IPS DF 6.9 (cell line): ENCODE results near the gene RASD1.

Source experiments
- DNase-seq: peaks from one replicate; pipeline ENCODE4 v3.0.0-alpha.2; 2013; ENCODE audit warnings: low read depth, low spot score
- H3K27ac ChIP-seq: one replicate; pipeline ENCODE4 v1.5.1; 2013; ENCODE audit warnings: low read length, control low read depth
- H3K27me3 ChIP-seq: 2 replicates; pipeline ENCODE4 v1.6.1; 2013; ENCODE audit warnings: mild to moderate bottlenecking, low read length; ENCODE audit not compliant: control insufficient read depth, insufficient read depth
- H3K36me3 ChIP-seq: 2 replicates; pipeline ENCODE4 v1.6.1; 2013; ENCODE audit warnings: low read length; ENCODE audit not compliant: control insufficient read depth, insufficient read depth
- H3K4me1 ChIP-seq: 2 replicates; pipeline ENCODE4 v1.6.1; 2013; ENCODE audit warnings: low read length; ENCODE audit not compliant: control insufficient read depth, insufficient read depth
- H3K4me3 ChIP-seq: 2 replicates; pipeline ENCODE4 v1.5.1; 2013; ENCODE audit warnings: mild to moderate bottlenecking, low read length
- H3K9me3 ChIP-seq: 2 replicates; pipeline ENCODE4 v1.6.1; 2013; ENCODE audit warnings: low read length, inconsistent platforms; ENCODE audit not compliant: control insufficient read depth, insufficient read depth
- WGBS: extraction: QIAGEN DNeasy Blood & Tissue Kit; methylation state at CpG from one replicate; pipeline ENCODE4 v1.1.7; 2013; ENCODE audit warnings: mixed read lengths, missing lambda C conversion rate; ENCODE audit not compliant: insufficient read length, insufficient coverage; 5-methylcytosine and 5-hydroxymethylcytosine counted together

The RASD1 gene

GRCh38 chr17:17510456-17511292 is 14.5 kb upstream of the RASD1 start:
- no peaks in the 10 kb centered on the region for H3K9me3 ChIP-seq
- H3K4me1 ChIP-seq, result peaks cover 7% of the 10 kb centered on the region
- WGBS, result no CpG with 5 or more reads among the region's 20 CpGs
- no peak overlapping the region for H3K27ac ChIP-seq
- no peak overlapping the region for H3K4me3 ChIP-seq
- DNase-seq, result no peak
- H3K36me3 ChIP-seq, result no peaks in the 10 kb centered on the region; the same call in 1 of the 2 replicates
- no peaks in the 10 kb centered on the region for H3K27me3 ChIP-seq

- Histone ChIP-seq H3K27ac (no peak overlapping the region), H3K27me3 (no peaks in the 10 kb centered on the region), H3K4me3 (no peak overlapping the region), H3K4me1 (peaks cover 6% of the 10 kb centered on the region), H3K9me3 (no peaks in the 10 kb centered on the region), H3K36me3 (no peaks in the 10 kb centered on the region; the same call in 1 of the 2 replicates)
- no CpG with 5 or more reads among the region's 21 CpGs for WGBS
- DNase-seq, result no peak
Measured at GRCh38 chr17:17509601-17510425, 13.6 kb upstream of the RASD1 start.

- DNase-seq, result no peak
- no peaks in the 10 kb centered on the region; the same call in 1 of the 2 replicates for H3K4me1 ChIP-seq
- no peaks in the 10 kb centered on the region; the same call in 1 of the 2 replicates for H3K36me3 ChIP-seq
- WGBS, result no CpG with 5 or more reads among the region's 33 CpGs
- H3K4me3 ChIP-seq, result no peak overlapping the region
- H3K9me3 ChIP-seq, result no peaks in the 10 kb centered on the region
- H3K27me3 ChIP-seq, result no peaks in the 10 kb centered on the region
- H3K27ac ChIP-seq, result no peak overlapping the region
Measured at GRCh38 chr17:17508646-17509591, 12.7 kb upstream of the RASD1 start.

GRCh38 chr17:17508019-17508535 is 11.9 kb upstream of the RASD1 start:
- H3K4me1 ChIP-seq, result no peaks in the 10 kb centered on the region; the same call in 1 of the 2 replicates
- no peaks in the 10 kb centered on the region; the same call in 1 of the 2 replicates for H3K36me3 ChIP-seq
- H3K9me3 ChIP-seq, result no peaks in the 10 kb centered on the region
- no peak overlapping the region for H3K4me3 ChIP-seq
- no peaks in the 10 kb centered on the region for H3K27me3 ChIP-seq
- no CpG with 5 or more reads among the region's 11 CpGs for WGBS
- no peak for DNase-seq
- no peak overlapping the region for H3K27ac ChIP-seq

- Histone ChIP-seq H3K27ac (no peak overlapping the region), H3K9me3 (no peaks in the 10 kb centered on the region), H3K4me1 (no peaks in the 10 kb centered on the region; the same call in 1 of the 2 replicates), H3K4me3 (no peak overlapping the region), H3K27me3 (no peaks in the 10 kb centered on the region), H3K36me3 (no peaks in the 10 kb centered on the region; the same call in 1 of the 2 replicates)
- DNase-seq, result no peak
- WGBS, result no CpG with 5 or more reads among the region's 16 CpGs
Measured at GRCh38 chr17:17507465-17508011, 11.3 kb upstream of the RASD1 start.

- no peaks in the 10 kb centered on the region for H3K27me3 ChIP-seq
- H3K4me3 ChIP-seq, result no peak overlapping the region
- no peaks in the 10 kb centered on the region for H3K9me3 ChIP-seq
- DNase-seq, result no peak
- H3K36me3 ChIP-seq, result no peaks in the 10 kb centered on the region; the same call in 1 of the 2 replicates
- WGBS, result no CpG with 5 or more reads among the region's 17 CpGs
- H3K4me1 ChIP-seq, result no peaks in the 10 kb centered on the region; the same call in 1 of the 2 replicates
- H3K27ac ChIP-seq, result no peak overlapping the region
Measured at GRCh38 chr17:17506893-17507464, 10.8 kb upstream of the RASD1 start.

GRCh38 chr17:17506181-17506741 is 10.1 kb upstream of the RASD1 start:
- Histone ChIP-seq H3K4me1 (no peaks in the 10 kb centered on the region; the same call in 1 of the 2 replicates), H3K9me3 (no peaks in the 10 kb centered on the region), H3K27me3 (no peaks in the 10 kb centered on the region), H3K4me3 (no peak overlapping the region), H3K27ac (no peak overlapping the region), H3K36me3 (no peaks in the 10 kb centered on the region; the same call in 1 of the 2 replicates)
- no CpG with 5 or more reads among the region's 22 CpGs for WGBS
- no peak for DNase-seq

- Histone ChIP-seq H3K27me3 (no peaks in the 10 kb centered on the region), H3K9me3 (no peaks in the 10 kb centered on the region), H3K27ac (no peak overlapping the region), H3K4me1 (no peaks in the 10 kb centered on the region; the same call in 1 of the 2 replicates), H3K36me3 (no peaks in the 10 kb centered on the region; the same call in 1 of the 2 replicates), H3K4me3 (no peak overlapping the region)
- WGBS, result no CpG with 5 or more reads among the region's 22 CpGs
- no peak for DNase-seq
Measured at GRCh38 chr17:17505610-17506171, 9.5 kb upstream of the RASD1 start.

GRCh38 chr17:17505151-17505550 is 9.0 kb upstream of the RASD1 start:
- Histone ChIP-seq H3K9me3 (no peaks in the 10 kb centered on the region), H3K27ac (no peak overlapping the region), H3K36me3 (no peaks in the 10 kb centered on the region; the same call in 1 of the 2 replicates), H3K4me1 (no peaks in the 10 kb centered on the region; the same call in 1 of the 2 replicates), H3K4me3 (no peak overlapping the region), H3K27me3 (no peaks in the 10 kb centered on the region)
- no CpG with 5 or more reads among the region's 5 CpGs for WGBS
- no peak for DNase-seq
